Measurements from ENCODE around the gene HTT-AS.
"Not testable (repeated sequence)": the region's sequence is repeated elsewhere in the genome, so short reads cannot be mapped to it uniquely, and the experiment has no call there.

Gene HTT-AS

DNA sequence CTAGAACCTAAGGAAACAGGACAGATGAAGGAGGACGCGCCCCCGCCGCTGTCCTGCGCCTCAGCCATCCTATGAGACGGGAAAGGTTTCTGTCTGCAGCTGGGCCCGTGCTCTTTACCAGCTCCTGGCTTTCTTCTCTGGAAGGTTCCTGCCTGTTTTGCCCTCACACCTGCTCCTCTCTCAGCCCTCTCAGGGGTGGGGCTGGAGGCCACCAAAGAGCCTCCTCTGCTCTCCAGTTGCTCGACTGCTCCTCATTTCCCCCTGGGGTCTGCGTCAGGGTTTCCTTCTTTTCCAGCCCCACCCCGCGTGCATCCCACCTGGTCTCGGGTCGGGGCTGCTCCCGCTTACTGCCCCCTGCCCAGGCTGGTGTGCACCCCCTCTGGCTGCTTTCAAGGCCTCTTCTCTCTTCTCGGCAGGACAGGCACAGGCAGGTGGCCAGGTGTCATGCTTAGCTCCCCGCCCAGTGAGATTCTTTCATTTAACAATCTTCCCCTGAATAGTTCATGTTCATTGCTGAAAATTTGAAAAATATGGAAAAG lies 4.6 kb downstream of the HTT-AS start:
- Histone ChIP-seq H3K27me3 (ENCODE audit: control insufficient read depth in 1 of 2, insufficient read depth in 2 of 2, low read length in 2 of 2) (no peaks in the 10 kb centered on the region), H3K36me3 (ENCODE audit: insufficient read depth, low read length) (no peaks in the 10 kb centered on the region), H3K4me1 (ENCODE audit: insufficient read depth, low read length) (no peaks in the 10 kb centered on the region), H3K9me3 (ENCODE audit: low read length) (no peaks in the 10 kb centered on the region), H3K9ac (ENCODE audit: low read length) (no peak overlapping the region), H3K27ac (ENCODE audit: low read depth, low read length) (no peak overlapping the region), H3K4me3 (ENCODE audit: low read depth in 1 of 2, low read length in 2 of 2) (no peak overlapping the region)

DNA sequence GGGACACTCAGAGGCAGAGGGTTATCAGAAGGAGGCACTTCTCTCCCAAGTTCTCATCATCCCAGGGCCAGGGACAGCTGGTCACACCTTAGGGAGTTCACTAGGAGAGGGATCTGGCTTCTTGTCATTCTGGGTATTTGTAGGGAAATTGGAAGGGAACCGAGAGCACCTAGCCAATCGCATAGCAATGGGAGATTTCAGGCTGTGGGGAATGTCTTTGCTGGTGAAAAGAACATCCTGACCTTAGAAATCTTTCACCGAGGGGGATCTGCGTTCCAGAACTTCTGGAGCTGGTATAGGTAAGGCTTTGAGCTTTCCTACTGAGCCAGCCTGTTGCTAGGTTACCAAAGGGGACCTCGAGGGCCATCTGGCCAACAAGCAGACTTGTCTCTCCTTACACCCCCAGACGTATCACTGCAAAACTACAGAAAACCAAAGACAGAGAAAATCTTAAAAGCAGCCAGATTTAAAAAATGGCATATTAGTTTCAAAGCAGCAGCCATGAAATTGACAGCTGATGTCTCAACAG lies 6.8 kb downstream of the HTT-AS start:
- H3K4me1 ChIP-seq (ENCODE audit: insufficient read depth, low read length): no peaks in the 10 kb centered on the region
- no peaks in the 10 kb centered on the region for H3K9me3 ChIP-seq (ENCODE audit: low read length)
- no peaks in the 10 kb centered on the region for H3K27me3 ChIP-seq (ENCODE audit: control insufficient read depth in 1 of 2, insufficient read depth in 2 of 2, low read length in 2 of 2)
- no peaks in the 10 kb centered on the region for H3K36me3 ChIP-seq (ENCODE audit: insufficient read depth, low read length)
- H3K9ac ChIP-seq (ENCODE audit: low read length): no peak overlapping the region
- H3K4me3 ChIP-seq (ENCODE audit: low read depth in 1 of 2, low read length in 2 of 2): no peak overlapping the region
- H3K27ac ChIP-seq (ENCODE audit: low read depth, low read length): no peak overlapping the region

DNA sequence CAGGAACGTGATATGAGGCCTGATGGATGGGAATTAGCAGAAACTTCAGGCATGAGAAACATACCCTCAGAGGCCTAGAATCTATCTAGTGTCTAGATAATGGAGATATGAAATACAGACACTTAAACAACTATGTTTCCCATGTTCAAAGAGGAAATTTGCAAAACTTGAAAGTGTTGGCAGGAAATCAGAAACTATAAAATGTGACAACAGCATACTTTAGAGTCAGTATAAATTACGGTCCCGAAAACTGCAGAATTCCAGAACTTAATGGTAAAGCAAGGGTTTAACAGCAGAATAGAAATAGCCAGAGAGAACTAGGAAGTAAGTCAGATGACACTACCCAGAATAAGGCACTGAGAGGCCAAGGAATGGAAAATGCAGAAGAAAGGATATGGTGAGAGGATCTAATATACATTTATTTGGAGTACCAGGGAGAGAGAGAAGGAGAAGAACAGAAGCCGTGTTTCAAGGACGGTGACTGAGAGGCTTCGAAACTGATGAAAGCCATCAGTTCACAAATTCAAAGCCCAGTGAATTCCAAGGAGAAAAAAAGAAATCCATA lies 7.4 kb downstream of the HTT-AS start:
- no peaks in the 10 kb centered on the region for H3K9me3 ChIP-seq (ENCODE audit: low read length)
- H3K4me1 ChIP-seq (ENCODE audit: insufficient read depth, low read length): no peaks in the 10 kb centered on the region
- no peaks in the 10 kb centered on the region for H3K27me3 ChIP-seq (ENCODE audit: control insufficient read depth in 1 of 2, insufficient read depth in 2 of 2, low read length in 2 of 2)
- no peaks in the 10 kb centered on the region for H3K36me3 ChIP-seq (ENCODE audit: insufficient read depth, low read length)
- H3K27ac ChIP-seq (ENCODE audit: low read depth, low read length): no peak overlapping the region
- H3K9ac ChIP-seq (ENCODE audit: low read length): no peak overlapping the region
- H3K4me3 ChIP-seq (ENCODE audit: low read depth in 1 of 2, low read length in 2 of 2): no peak overlapping the region

DNA sequence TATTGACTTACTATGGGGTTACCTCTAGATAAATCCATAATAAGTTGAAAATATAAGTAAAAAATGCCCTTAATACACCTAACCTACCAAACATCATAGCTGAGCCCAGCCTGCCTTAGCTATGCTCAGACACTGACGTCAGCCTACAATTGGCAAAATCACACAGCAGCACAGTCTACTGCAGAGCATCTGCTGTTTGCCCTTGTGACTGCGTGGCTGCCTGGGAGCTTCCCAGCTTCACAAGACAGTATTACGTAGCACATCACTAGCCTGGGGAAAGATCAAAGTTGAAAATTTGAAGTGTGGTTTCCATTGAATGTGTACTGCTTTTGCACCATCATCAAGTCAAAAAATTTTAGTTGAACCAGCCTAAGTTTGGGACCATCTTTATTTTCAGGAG lies 8.8 kb downstream of the HTT-AS start:
- no peak overlapping the region for H3K9ac ChIP-seq (ENCODE audit: low read length)
- no peak overlapping the region for H3K27ac ChIP-seq (ENCODE audit: low read depth, low read length)
- no peaks in the 10 kb centered on the region for H3K36me3 ChIP-seq (ENCODE audit: insufficient read depth, low read length)
- no peaks in the 10 kb centered on the region for H3K4me1 ChIP-seq (ENCODE audit: insufficient read depth, low read length)
- H3K4me3 ChIP-seq (ENCODE audit: low read depth in 1 of 2, low read length in 2 of 2): no peak overlapping the region
- no peaks in the 10 kb centered on the region for H3K9me3 ChIP-seq (ENCODE audit: low read length)
- no peaks in the 10 kb centered on the region for H3K27me3 ChIP-seq (ENCODE audit: control insufficient read depth in 1 of 2, insufficient read depth in 2 of 2, low read length in 2 of 2)

DNA sequence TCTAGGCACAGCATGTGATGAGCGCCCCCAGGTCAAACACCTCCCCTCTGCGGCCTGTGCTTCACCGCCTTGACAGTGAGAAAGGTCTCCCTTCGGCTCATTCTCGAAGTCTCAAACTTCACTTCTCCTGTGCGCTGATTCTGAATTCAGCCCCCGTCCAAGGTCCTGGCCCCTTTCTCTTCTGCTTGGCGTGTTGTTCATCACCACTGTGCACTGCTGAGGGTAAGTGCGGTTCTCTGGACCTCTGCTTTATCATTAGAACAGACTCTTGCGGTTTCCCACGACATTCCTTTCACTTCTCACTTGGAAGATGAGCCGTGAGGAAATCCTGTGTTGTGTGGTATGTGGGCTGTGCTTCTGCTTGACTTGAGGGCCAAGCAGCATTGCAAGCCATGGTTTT lies 11.9 kb downstream of the HTT-AS start:
- H3K9me3 ChIP-seq (ENCODE audit: low read length): no peaks in the 10 kb centered on the region
- no peaks in the 10 kb centered on the region for H3K36me3 ChIP-seq (ENCODE audit: insufficient read depth, low read length)
- no peak overlapping the region for H3K4me3 ChIP-seq (ENCODE audit: low read depth in 1 of 2, low read length in 2 of 2)
- H3K9ac ChIP-seq (ENCODE audit: low read length): no peak overlapping the region
- H3K27me3 ChIP-seq (ENCODE audit: control insufficient read depth in 1 of 2, insufficient read depth in 2 of 2, low read length in 2 of 2): no peaks in the 10 kb centered on the region
- H3K4me1 ChIP-seq (ENCODE audit: insufficient read depth, low read length): no peaks in the 10 kb centered on the region
- no peak overlapping the region for H3K27ac ChIP-seq (ENCODE audit: low read depth, low read length)

DNA sequence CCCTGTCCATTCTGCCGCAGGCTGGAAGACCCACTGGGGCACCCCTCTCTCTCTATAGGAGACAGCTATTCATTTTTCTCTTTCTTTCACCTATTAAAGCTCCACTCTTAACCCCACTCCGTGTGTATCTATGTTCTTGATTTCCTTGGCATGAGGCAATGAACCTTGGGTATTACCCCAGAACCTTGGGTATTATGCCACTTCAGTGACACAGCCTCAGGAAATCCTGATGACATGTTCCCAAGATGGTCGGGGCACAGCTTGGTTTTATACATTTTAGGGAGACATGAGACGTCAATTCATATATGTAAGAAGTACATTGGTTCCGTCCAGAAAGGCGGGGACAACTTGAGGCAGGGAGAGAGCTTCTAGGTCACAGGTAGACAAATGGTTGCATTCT lies 13.4 kb downstream of the HTT-AS start:
- Histone ChIP-seq H3K4me3 (ENCODE audit: low read depth in 1 of 2, low read length in 2 of 2) (no peak overlapping the region), H3K9me3 (ENCODE audit: low read length) (no peaks in the 10 kb centered on the region), H3K9ac (ENCODE audit: low read length) (no peak overlapping the region), H3K27ac (ENCODE audit: low read depth, low read length) (no peak overlapping the region), H3K27me3 (ENCODE audit: control insufficient read depth in 1 of 2, insufficient read depth in 2 of 2, low read length in 2 of 2) (no peaks in the 10 kb centered on the region), H3K4me1 (ENCODE audit: insufficient read depth, low read length) (no peaks in the 10 kb centered on the region), H3K36me3 (ENCODE audit: insufficient read depth, low read length) (no peaks in the 10 kb centered on the region)

DNA sequence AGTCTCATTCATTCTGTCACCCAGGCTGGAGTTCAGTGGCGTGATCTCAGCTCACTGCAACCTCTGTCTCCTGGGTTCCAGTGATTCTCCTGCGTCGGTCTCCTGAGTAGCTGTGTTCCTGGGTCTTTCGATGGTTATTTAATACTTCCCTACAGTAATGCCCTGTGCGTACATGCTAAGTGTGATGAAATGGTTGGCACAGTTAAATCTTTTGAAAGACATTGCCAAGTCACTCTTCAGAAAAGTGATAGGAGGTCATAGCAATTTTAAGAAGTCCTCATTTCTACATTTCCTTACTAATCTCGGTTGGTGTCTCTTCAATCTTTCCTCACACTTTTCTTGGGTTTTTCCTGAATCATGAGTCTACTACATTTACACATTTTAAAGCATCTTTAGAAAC lies 14.4 kb downstream of the HTT-AS start:
- H3K4me3 ChIP-seq (ENCODE audit: low read depth in 1 of 2, low read length in 2 of 2): no peak overlapping the region
- no peaks in the 10 kb centered on the region for H3K4me1 ChIP-seq (ENCODE audit: insufficient read depth, low read length)
- H3K9me3 ChIP-seq (ENCODE audit: low read length): no peaks in the 10 kb centered on the region
- no peaks in the 10 kb centered on the region for H3K27me3 ChIP-seq (ENCODE audit: control insufficient read depth in 1 of 2, insufficient read depth in 2 of 2, low read length in 2 of 2)
- H3K27ac ChIP-seq (ENCODE audit: low read depth, low read length): no peak overlapping the region
- H3K9ac ChIP-seq (ENCODE audit: low read length): no peak overlapping the region
- H3K36me3 ChIP-seq (ENCODE audit: insufficient read depth, low read length): no peaks in the 10 kb centered on the region

DNA sequence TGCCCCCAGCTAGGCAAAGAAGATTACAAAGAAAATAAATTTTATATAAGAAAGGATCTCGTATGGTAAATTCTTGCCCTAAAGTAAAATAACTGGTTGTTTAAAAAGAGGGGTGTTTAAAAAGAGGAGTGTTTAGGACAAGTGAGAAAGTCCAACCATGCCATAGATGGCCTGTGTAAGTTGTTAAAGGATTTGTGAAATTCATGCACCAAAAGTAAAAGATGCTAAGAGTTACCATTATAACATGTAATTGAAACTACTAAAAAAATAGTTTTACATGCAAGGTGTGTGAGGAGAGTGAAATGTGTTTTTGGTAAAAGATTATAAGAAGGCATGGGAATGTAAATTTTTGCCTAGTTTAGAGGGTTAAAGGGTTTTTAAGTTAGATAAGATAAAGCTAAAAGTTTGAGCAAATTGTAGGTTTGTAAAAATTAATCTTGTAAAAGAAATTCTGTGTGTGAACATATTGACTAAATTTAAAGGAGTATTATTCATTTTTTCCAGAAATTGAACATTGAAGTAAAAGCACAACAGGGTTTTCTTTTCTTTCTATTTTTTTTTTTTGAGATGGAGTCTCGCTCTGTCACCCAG lies 20.1 kb downstream of the HTT-AS start:
- no peaks in the 10 kb centered on the region for H3K27me3 ChIP-seq (ENCODE audit: control insufficient read depth in 1 of 2, insufficient read depth in 2 of 2, low read length in 2 of 2)
- H3K27ac ChIP-seq (ENCODE audit: low read depth, low read length): no peak overlapping the region
- H3K4me3 ChIP-seq (ENCODE audit: low read depth in 1 of 2, low read length in 2 of 2): no peak overlapping the region
- H3K9ac ChIP-seq (ENCODE audit: low read length): no peak overlapping the region
- no peaks in the 10 kb centered on the region for H3K9me3 ChIP-seq (ENCODE audit: low read length)
- no peaks in the 10 kb centered on the region for H3K36me3 ChIP-seq (ENCODE audit: insufficient read depth, low read length)
- H3K4me1 ChIP-seq (ENCODE audit: insufficient read depth, low read length): no peaks in the 10 kb centered on the region

DNA sequence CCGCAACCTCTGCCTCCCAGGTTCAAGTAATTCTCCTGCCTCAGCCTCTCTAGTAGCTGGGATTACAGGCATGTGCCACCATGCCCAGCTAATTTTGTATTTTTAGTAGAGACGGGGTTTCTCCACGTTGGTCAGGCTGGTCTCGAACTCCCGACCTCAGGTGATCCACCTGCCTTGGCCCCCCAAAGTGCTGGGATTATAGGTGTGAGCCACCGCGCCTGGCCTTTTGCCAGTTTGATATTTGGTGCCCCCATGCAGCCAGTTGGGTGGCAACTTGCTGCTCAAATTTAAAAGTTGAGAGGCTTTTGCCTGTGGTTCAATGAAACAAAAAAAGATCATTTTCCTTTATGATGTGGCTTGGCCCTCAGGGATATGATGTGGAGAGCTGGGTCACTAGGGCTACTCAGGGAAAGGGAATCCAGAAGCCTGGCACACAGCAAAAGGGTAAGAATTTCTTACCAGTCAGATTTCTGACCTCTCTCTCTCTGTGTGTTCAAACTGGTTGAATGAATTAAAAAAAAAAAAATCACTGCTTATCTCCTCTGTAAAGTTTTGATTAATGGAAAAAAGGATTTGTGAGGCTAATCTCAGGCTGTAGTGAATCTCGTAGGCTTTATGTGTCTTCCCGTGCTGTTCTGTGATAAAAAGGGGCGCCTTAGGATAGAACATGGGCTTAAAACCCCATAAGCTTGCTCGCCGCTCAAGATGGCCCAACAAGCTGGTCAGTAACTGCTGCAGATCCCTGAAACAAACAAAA lies 23.0 kb downstream of the HTT-AS start:
- H3K4me1 ChIP-seq (ENCODE audit: insufficient read depth, low read length); H3K9me3 ChIP-seq (ENCODE audit: low read length); H3K36me3 ChIP-seq (ENCODE audit: insufficient read depth, low read length); H3K27ac ChIP-seq (ENCODE audit: low read depth, low read length); H3K4me3 ChIP-seq (ENCODE audit: low read depth in 1 of 2, low read length in 2 of 2); H3K9ac ChIP-seq (ENCODE audit: low read length); H3K27me3 ChIP-seq (ENCODE audit: control insufficient read depth in 1 of 2, insufficient read depth in 2 of 2, low read length in 2 of 2): not testable (repeated sequence)

DNA sequence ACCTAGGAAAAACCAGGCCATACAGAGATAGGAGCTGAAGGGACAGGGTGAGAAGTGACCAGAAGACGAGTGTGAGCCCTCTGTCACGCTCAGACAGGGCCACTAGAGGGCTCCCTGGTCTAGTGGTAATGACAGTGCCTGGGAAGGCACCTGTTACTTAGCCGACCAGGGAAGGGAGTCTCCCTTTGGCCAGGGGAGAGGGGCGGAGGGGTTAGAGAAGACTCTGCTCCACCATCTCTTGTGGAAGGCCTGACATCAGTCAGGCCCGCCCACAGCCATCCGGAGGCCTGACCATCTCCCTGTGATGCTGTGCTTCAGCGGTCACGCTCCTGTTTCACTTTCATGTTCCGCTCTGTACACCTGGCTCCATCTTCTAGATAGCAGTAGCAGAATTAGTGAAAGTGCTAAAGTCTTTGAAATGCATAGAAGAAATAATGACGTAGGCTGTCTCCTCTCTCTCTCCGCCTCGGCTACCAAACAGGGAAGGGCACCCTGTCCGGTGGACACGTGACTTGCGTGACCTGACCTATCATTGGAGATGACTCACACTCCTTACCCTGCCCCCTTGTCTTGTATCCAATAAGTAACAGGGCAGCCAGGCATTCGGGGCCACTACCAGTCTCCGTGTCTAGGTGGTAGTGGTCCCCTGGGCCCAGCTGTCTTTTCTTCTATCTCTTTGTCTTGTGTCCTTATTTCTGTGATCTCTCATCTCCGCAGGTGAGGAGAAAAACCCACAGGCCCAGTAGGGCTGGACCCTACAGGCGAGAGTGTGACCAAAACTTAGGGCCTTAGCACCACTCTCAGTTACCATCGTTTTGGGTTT lies 26.7 kb downstream of the HTT-AS start:
- Histone ChIP-seq H3K9ac (ENCODE audit: low read length) (no peak overlapping the region), H3K27ac (ENCODE audit: low read depth, low read length) (no peak overlapping the region), H3K4me3 (ENCODE audit: low read depth in 1 of 2, low read length in 2 of 2) (no peak overlapping the region)

DNA sequence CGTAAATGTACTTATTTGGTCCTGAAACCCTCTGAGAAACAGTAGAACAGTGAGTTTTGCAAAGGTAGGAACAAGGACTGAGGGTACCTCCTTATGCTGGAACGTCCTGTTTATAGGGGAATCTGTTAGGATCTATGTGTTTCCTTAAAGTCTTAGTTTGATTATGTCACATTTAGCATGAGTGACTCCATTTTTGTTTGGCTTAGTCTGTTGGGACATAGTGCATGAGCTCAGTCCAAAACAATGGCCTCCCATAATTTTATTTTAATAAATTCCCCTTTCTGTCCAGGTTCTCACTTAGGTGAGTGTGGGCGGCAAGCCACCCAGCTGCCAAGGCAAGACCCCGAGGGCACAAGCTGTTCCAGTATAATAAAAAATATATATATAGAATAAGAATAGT lies 27.7 kb downstream of the HTT-AS start:
- H3K9ac ChIP-seq (ENCODE audit: low read length): no peak overlapping the region
- no peak overlapping the region for H3K27ac ChIP-seq (ENCODE audit: low read depth, low read length)
- no peaks in the 10 kb centered on the region for H3K36me3 ChIP-seq (ENCODE audit: insufficient read depth, low read length)
- peaks cover 5% of the 10 kb centered on the region for H3K4me1 ChIP-seq (ENCODE audit: insufficient read depth, low read length)
- no peaks in the 10 kb centered on the region for H3K9me3 ChIP-seq (ENCODE audit: low read length)
- H3K4me3 ChIP-seq (ENCODE audit: low read depth in 1 of 2, low read length in 2 of 2): no peak overlapping the region
- H3K27me3 ChIP-seq (ENCODE audit: control insufficient read depth in 1 of 2, insufficient read depth in 2 of 2, low read length in 2 of 2): no peaks in the 10 kb centered on the region

More for the DNA sequence above, 26.7 kb downstream of the HTT-AS start:
- no peaks in the 10 kb centered on the region for H3K36me3 ChIP-seq (ENCODE audit: insufficient read depth, low read length)
- no peaks in the 10 kb centered on the region for H3K27me3 ChIP-seq (ENCODE audit: control insufficient read depth in 1 of 2, insufficient read depth in 2 of 2, low read length in 2 of 2)
- H3K9me3 ChIP-seq (ENCODE audit: low read length): no peaks in the 10 kb centered on the region
- peaks cover 2% of the 10 kb centered on the region for H3K4me1 ChIP-seq (ENCODE audit: insufficient read depth, low read length)
